Inflammatory macrophage (primary cell): Measurements from ENCODE around the gene TNXB.
"Not testable (repeated sequence)": the region's sequence is repeated elsewhere in the genome, so short reads cannot be mapped to it uniquely, and the experiment has no call there.

Source experiments
- DNase-seq, 2 donors: peaks; one replicate each; pipeline ENCODE4 v3.0.0-alpha.2; 2020 to 2022

Gene TNXB

DNA sequence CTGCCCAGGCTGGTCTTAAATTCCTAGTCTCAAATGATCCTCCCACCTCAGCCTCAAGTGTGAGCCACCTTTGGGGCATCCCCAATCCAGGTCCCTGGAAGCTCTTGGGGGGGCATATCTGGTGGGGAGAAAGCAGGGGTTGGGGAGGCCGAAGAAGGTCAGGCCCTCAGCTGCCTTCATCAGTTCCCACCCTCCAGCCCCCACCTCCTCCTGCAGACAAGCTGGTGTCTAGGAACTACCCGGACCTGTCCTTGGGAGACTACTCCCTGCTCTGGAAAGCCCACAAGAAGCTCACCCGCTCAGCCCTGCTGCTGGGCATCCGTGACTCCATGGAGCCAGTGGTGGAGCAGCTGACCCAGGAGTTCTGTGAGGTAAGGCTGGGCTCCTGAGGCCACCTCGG lies 70.3 kb downstream of the TNXB start:
- not testable (repeated sequence) for DNase-seq

DNA sequence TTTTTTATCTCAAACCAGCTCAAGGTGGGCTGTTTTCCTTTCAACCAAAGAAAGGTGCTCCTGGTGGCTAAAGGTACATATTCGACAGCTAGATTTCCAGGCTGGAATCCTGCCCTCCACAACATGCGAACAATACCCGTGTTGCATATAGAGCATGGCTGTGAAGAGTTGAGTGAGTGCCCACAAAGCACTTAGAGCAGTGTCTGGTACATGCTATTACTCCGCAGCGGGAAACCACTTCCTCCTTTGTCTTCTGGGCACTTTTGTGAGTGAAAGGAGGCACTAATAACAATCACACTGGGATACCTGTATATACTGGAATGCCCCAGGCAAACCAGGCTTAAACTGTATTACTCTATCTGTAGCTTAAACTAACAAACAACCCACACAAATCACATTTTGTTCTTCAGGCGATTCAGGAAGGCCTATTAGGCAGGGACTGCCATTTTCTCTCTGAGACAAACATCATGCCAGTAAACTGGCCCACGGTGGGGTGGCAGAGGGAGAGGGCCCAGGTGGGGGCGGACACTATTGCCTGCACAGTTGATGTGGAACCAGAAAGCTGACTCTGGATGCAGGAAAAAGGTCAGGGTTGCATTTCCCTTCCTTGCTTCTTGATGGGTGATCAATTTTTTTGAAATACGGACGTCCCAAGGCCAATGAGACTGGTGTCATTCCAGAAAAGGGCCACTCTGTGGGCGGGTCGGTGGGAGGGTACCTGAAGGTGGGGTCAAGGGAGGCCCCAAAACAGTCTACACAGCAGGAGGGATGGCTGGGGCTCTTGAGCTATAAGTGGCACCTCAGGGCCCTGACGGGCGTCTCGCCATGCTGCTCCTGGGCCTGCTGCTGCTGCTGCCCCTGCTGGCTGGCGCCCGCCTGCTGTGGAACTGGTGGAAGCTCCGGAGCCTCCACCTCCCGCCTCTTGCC lies 71.3 kb downstream of the TNXB start, which contains the start of gene CYP21A2:
Gene CYP21A2 (plus strand): TSS at position 818 of the 927 bp plus-strand sequence. CDS start 8 bp downstream, at position 826.
- DNase-seq, result not testable (repeated sequence)

DNA sequence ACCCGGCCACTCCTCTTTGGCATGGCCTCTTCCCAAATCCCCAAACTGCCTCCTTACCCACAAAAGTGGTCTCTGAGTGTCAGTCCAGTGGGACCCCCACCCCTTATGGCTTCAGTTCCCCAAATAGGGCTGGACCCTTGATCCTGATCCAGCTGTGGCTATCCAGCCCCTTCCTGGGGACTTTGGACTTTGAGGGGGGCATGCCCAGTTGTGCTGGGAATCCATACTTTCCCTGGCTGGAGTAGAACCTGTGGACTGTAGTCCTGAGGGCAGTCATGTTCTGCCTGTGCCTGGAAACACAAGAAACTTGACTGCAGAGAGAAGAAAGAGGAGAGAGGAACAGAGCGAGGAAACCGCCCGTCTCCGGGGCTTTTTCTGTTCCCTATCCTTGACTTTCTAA lies 72.0 kb downstream of the TNXB start:
- DNase-seq, result not testable (repeated sequence)

DNA sequence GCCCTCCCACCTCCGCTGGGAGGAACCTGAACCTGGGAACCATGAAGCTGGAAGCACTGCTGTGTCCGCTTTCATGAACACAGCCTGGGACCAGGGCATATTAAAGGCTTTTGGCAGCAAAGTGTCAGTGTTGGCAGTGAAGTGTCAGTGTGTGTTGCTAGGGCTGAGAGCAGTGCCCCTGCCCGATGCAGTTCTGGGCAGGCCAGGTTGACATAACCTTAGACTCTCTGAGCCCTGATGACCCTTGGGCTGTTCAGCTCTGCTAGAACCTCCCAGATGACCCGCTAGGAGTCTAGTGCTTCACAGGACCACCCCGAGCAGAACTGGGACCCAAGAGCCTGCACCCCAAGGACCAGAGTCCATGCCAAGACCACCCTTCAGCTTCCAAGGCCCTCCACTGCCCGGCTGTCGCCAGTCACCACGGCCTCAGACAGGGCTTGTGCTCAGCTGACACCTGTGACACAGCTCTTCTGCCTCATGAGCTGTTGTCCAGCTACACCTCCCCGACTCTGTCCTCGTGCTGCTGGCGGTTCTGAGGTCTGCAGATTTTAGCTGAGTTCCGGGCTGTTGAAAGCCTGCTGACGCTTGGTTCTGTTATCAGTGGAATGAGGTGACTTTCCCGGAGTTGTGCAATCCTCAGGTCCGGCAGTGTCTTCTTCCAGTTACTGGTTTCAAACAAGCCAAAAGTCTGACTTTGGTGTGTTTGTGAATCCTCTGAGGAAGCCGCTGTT lies 73.7 kb downstream of the TNXB start:
- DNase-seq, result not testable (repeated sequence)

DNA sequence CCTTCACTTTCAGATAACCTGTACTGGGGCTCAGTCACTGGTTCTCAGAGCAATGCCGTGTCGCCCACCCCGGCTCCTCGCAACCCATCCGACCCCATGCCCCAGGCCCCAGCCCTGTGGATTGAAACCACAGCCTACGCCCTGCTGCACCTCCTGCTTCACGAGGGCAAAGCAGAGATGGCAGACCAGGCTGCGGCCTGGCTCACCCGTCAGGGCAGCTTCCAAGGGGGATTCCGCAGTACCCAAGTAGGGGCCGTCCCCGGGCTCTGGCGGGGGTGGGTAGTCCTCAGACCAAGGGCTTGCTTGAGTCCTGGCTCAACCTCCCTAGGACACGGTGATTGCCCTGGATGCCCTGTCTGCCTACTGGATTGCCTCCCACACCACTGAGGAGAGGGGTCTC lies 79.6 kb downstream of the TNXB start:
- not testable (repeated sequence) for DNase-seq

DNA sequence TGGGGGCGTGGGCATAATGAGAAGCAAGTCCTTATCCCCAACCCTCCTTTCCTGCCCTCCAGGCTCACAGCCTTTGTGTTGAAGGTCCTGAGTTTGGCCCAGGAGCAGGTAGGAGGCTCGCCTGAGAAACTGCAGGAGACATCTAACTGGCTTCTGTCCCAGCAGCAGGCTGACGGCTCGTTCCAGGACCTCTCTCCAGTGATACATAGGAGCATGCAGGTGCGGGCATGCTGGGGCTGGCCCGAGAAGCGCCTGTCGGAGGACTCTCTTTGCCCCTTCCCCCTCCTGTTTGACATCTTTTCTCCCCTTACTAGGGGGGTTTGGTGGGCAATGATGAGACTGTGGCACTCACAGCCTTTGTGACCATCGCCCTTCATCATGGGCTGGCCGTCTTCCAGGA lies 80.5 kb downstream of the TNXB start:
- DNase-seq, result not testable (repeated sequence)

DNA sequence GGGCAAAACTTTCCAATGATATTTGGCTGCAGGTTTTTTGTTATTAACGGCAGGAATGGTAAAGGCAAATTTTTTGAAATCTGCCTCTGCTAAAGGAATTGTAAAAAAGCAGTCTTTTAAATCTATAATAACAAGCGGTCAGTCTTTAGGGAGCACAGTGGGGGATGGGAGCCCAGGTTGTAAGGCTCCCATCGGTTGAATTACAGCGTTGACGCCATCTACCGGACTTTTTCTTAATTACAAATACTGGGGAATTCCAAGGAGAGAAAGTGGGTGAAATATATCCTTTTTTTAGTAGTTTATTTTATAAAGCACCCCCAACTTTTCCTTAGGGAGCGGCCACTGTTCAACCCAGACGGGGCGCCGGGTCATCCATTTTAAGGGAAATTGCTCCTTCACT lies 87.0 kb downstream of the TNXB start:
- not testable (repeated sequence) for DNase-seq

DNA sequence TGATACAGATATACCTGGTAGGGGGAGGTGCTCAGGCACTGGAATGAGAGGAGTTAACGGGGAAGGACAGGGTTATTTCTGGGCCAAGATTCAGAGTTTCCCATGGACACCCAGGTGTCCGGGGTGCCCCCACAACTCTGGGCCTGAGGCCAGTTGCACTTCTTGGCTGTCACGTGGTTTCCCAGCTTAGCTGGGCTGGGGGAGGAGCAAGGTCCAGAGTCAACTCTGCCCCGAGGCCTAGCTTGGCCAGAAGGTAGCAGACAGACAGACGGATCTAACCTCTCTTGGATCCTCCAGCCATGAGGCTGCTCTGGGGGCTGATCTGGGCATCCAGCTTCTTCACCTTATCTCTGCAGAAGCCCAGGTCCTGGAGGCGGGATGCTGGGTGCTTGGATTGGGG lies 94.6 kb downstream of the TNXB start, which contains the start of gene C4B:
Gene C4B (plus strand): TSS at position 249 of the 400 bp plus-strand sequence. CDS start 51 bp downstream, at position 300.
- not testable (repeated sequence) for DNase-seq

DNA sequence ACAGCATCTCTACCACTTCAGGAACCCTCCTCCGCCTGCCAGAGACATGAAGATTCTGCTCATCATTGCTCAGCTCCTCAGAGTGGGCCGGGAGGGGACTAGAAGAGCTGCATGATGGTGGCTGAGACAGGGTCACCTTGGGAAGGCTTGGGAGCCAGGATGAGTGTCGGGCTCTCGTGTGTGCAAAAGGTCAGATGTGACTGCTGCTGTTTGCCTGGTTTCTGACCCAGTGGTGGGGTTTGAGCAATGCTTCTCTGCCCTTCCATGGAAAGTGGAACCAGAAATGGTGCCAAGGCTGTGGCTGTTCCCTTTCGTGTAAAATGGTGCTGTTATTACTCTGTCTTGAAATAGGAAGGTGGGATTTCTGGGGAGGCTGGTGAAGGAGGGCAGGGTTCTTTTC lies 95.4 kb downstream of the TNXB start:
- DNase-seq, result not testable (repeated sequence)

DNA sequence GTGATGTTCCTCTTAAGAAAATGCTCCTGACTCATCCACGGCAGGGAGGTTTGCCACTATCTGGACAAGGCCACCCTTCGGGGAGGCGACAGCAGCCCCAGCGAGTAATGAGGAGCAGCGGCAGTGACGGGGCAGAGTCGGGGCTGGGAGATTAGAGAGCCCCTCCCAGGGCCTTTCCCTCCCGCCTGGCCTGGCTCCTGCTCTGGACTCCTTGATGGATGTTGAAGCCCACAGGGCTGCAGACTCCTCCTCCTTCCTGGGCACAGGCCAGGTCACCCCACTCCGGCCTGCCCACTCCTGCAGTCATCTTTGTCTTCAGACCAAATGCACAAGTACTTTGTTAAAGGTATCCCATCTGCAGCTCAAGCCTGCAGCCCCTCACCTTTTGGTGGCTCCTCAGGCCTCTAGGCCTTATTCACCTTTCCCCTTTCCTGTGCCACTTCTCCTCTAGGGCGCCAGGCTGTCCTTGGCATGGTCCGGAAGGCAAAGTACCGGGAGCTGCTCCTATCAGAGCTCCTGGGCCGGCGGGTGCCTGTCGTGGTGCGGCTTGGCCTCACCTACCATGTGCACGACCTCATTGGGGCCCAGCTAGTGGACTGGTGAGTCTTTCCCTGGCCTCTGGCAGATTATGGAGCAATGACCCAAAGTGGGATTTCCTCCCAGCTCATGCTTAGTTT lies 96.1 kb downstream of the TNXB start:
- peak in 1 of 2 donors; percentile 1 for DNase-seq

DNA sequence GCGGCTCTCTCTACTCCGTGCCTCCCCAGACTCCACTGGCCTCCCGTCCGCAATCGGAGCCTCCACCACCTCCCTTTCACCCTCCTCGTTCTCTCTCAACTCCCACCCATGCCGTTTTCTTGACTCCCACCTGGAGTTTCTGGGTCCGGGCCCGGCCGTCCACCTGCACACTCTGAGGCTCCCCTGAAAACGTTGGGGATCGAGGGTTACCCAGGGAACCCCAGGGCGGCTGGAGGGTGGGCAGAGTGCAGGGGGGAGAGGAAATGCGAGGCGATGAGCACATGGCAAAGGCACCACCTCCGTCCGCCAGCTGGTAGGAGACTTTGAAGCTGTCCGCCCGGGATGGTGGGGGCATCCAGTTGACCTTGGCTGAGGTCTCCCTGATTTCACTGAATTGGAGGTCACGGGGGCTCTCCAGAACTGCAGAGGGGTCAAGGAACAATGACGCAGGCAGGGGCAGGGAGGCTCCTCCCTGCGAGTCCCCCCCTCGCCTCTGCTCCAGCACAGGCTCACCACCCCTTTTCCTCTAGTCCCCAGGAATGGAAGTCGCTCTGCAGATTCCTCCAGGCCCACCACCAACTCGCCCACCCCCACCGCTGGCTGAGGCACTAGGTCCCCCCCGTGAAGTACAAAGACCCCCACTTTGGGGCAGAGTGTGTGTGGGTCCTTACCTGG lies 98.1 kb downstream of the TNXB start:
- not testable (repeated sequence) for DNase-seq

DNA sequence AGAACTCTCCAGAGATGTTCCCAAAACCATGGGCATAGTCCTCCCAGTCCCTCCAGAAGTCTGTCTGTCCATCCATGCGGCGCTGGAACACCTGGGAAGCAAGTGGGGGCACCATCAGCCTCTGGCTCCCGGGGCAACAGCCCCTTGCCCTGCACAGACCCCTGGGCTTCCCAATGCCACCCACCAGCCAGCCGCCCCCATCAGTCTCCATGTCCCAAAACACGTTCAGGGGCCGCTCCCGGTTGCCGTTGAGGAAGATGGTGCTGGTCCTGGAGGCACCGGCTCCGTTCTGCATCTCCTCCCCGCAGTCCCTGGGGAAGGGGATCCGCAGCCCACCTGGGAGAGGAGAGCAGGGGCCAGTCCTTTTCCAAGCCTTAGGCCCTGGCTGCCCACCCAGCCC lies 99.6 kb downstream of the TNXB start:
- DNase-seq, result not testable (repeated sequence)

DNA sequence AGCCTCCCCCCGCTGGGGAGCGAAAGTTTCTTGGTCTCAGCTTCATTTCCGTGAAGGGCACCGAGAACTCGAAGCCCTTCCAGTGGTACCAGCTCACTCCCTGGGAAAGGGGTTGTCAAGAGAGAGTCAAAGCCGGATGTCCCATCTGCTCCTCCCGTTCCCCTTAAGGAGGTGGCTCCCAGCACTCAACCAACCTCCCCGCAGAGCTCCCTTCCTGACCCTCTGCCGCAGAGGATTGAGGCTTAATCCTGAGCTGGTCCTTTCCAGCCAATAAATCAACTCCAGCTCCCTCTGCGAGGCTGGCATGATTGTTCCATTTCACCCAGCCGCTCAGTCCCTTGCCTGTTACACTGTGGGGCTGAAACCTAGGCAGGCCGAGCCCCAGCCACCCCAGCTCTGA lies 100.5 kb downstream of the TNXB start:
- DNase-seq, result not testable (repeated sequence)

DNA sequence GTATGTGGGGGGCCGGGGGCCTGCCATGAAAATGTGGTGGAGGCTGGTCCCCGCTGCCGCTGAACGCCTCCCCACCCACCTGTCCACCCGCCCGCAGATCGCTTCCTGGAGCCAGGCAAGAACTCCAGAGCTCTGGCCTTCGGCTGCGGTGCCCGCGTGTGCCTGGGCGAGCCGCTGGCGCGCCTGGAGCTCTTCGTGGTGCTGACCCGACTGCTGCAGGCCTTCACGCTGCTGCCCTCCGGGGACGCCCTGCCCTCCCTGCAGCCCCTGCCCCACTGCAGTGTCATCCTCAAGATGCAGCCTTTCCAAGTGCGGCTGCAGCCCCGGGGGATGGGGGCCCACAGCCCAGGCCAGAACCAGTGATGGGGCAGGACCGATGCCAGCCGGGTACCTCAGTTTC lies 101.1 kb downstream of the TNXB start:
- not testable (repeated sequence) for DNase-seq

DNA sequence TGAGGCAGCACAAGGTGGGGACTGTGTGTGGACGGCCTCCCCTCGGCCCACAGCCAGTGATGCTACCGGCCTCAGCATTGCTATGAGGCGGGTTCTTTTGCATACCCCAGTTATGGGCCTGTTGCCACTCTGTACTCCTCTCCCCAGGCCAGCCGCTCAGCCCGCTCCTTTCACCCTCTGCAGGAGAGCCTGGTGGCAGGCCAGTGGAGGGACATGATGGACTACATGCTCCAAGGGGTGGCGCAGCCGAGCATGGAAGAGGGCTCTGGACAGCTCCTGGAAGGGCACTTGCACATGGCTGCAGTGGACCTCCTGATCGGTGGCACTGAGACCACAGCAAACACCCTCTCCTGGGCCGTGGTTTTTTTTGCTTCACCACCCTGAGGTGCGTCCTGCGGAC lies 102.1 kb downstream of the TNXB start:
- DNase-seq, result not testable (repeated sequence)

DNA sequence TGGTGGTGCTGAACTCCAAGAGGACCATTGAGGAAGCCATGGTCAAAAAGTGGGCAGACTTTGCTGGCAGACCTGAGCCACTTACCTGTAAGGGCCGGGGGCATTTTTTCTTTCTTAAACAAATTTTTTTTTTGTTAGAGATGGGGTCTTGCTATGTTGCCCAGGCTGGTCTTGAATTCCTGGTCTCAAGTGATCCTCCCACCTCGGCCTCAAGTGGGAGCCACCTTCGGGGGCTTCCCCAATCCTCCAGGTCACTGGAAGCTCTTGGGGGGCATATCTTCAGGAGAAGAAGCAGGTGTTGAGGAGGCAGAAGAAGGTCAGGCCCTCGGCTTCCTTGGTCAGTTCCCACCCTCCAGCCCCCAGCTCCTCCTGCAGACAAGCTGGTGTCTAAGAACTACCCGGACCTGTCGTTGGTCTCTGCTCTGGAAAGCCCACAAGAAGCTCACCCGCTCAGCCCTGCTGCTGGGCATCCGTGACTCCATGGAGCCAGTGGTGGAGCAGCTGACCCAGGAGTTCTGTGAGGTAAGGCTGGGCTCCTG lies 103.1 kb downstream of the TNXB start:
- not testable (repeated sequence) for DNase-seq

DNA sequence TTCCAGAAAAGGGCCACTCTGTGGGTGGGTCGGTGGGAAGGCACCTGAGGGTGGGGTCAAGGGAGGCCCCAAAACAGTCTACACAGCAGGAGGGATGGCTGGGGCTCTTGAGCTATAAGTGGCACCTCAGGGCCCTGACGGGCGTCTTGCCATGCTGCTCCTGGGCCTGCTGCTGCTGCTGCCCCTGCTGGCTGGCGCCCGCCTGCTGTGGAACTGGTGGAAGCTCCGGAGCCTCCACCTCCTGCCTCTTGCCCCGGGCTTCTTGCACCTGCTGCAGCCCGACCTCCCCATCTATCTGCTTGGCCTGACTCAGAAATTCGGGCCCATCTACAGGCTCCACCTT lies 103.6 kb downstream of the TNXB start:
- DNase-seq, result not testable (repeated sequence)

DNA sequence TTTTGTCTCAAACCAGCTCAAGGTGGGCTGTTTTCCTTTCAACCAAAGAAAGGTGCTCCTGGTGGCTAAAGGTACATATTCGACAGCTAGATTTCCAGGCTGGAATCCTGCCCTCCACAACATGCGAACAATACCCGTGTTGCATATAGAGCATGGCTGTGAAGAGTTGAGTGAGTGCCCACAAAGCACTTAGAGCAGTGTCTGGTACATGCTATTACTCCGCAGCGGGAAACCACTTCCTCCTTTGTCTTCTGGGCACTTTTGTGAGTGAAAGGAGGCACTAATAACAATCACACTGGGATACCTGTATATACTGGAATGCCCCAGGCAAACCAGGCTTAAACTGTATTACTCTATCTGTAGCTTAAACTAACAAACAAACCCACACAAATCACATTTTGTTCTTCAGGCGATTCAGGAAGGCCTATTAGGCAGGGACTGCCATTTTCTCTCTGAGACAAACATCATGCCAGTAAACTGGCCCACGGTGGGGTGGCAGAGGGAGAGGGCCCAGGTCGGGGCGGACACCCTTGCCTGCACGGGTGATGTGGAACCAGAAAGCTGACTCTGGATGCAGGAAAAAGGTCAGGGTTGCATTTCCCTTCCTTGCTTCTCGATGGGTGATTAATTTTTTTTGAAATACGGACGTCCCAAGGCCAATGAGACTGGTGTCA lies 104.1 kb downstream of the TNXB start:
- DNase-seq, result not testable (repeated sequence)

DNA sequence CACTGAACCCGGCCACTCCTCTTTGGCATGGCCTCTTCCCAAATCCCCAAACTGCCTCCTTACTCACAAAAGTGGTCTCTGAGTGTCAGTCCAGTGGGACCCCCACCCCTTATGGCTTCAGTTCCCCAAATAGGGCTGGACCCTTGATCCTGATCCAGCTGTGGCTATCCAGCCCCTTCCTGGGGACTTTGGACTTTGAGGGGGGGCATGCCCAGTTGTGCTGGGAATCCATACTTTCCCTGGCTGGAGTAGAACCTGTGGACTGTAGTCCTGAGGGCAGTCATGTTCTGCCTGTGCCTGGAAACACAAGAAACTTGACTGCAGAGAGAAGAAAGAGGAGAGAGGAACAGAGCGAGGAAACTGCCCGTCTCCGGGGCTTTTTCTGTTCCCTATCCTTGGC lies 104.7 kb downstream of the TNXB start:
- not testable (repeated sequence) for DNase-seq

DNA sequence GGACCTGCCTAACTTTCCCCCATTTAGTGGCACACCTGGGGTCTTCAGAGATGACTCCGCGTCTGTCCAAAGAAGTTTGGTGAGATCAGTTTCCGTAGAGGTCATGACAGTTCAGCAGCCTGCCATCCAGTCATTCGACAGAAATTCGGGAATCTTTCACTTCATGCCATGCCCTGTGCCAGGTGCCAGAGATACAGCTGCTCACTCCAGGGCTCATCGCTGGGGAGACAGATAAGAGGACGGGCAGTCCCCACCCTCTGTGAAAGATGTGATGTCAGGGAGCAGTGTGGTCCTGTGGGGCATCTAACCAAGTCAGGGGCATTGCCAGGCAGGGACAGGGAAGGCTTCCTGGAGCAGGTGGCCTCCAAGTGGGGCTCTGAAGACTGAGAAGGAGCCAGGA lies 105.8 kb downstream of the TNXB start:
- not testable (repeated sequence) for DNase-seq

DNA sequence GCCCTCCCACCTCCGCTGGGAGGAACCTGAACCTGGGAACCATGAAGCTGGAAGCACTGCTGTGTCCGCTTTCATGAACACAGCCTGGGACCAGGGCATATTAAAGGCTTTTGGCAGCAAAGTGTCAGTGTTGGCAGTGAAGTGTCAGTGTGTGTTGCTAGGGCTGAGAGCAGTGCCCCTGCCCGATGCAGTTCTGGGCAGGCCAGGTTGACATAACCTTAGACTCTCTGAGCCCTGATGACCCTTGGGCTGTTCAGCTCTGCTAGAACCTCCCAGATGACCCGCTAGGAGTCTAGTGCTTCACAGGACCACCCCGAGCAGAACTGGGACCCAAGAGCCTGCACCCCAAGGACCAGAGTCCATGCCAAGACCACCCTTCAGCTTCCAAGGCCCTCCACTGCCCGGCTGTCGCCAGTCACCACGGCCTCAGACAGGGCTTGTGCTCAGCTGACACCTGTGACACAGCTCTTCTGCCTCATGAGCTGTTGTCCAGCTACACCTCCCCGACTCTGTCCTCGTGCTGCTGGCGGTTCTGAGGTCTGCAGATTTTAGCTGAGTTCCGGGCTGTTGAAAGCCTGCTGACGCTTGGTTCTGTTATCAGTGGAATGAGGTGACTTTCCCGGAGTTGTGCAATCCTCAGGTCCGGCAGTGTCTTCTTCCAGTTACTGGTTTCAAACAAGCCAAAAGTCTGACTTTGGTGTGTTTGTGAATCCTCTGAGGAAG lies 106.4 kb downstream of the TNXB start:
- DNase-seq, result not testable (repeated sequence)
